Jurkat, Clone E6-1 (cell line): ENCODE measurements around the gene RILPL1. TPM values are rescaled to one million over a fixed set of nuclear protein-coding genes. Genes with fewer than 3 reads are reported as not detected.
"Not testable (repeated sequence)": the region's sequence is repeated elsewhere in the genome, so short reads cannot be mapped to it uniquely, and the experiment has no call there.

ENCODE experiments used
- DNase-seq: peaks from one replicate; pipeline ENCODE4 v3.0.0-alpha.2; 2011; ENCODE audit warnings: low read depth, low spot score
- H3K4me3 ChIP-seq: 2 replicates; pipeline ENCODE4 v1.5.1; 2011; ENCODE audit warnings: mild to moderate bottlenecking, low read length, control low read depth, moderate library complexity
- polyA plus RNA-seq: library from polyadenylated mRNA; unstranded; fragments of >200 nt; gene quantifications from one replicate; pipeline ENCODE4 v1.2.1, GENCODE V29; 2012; ENCODE audit warnings: missing spikeins; ENCODE audit not compliant: insufficient read length, insufficient read depth

The RILPL1 gene
- polyA plus RNA-seq: 2.7 TPM

DNA sequence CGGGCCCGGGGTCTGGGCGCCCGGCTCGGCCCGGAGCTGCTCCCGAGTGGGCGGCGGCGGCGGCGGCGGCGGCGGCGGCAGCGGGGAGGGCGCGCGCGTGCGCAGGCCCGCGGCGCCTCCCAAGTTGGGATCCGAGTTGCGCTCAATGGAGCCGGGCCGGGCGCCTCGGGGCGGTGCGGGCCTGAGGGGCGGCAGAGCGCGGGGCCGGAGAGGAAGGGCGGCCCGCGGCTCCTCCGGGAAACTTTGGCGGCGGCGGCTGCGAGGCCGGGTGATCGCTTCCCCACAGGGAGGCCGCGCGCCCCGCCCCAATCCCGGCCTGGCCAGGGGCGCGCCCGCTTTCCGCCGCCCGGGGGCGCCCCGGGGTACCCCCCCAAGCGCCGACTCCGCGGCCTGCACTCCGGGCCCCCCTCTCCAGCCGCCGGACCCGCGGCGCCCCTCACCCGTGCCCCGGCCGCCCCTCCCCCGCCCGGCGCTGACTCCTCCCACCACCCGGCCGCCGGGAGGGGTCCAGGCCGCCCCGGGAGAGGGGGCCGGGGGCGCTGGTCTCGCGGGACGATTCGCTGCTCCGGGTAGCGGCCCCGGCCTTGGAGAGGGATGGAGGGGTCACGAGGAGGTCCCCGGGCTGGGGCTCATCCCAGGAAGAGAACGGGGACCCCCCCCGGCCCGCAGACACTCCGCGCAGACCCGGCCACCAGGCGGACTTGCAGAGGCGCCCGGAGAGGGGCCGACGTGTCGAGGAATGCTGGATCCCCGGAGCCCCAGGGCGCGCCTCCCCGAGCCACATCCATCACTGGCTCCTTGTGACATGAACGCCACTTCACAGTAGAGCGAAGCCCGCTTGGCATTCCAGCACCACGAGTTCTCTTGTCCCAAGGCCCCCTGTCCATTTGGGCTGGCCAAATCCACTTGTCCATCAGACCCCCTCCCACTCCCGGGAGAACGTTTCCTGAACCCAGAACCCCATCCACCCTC lies at the start of gene RILPL1:
Gene RILPL1, minus strand, starts transcription at position 48 of the 972 bp plus-strand sequence. CDS start 237 bp downstream, outside the sequence.
- H3K4me3 ChIP-seq: peak within 1 kb of the TSS; percentile 53
- DNase-seq: no peak

GRCh38 chr12:123580772-123581171 lies 47.3 kb upstream of the RILPL1 start:
- H3K4me3 ChIP-seq: no peak overlapping the region
- no peak for DNase-seq

- DNase-seq: not testable (repeated sequence)
Observed at GRCh38 chr12:123578829-123579228, 45.3 kb upstream of the RILPL1 start.

DNA sequence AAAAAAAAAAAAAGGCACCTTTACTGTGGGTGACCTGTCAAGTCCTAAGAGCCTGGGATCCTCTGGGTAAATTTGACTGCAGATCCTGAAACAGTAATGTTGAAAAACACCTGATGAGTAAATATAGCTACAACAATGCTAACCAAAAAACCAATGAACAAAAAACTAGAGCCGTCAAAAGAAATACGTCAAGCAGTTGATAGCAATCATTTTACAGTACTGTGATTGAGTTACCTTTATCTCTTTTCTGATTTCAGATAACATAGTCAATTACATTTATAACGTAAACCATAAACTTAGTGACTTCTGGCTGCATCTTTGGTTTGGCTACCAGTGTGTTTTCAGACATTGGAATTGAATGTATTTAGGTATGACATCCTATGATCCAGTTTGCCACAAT lies 44.7 kb upstream of the RILPL1 start:
- DNase-seq: no peak
- H3K4me3 ChIP-seq: no peak overlapping the region

More at GRCh38 chr12:123578829-123579228, 45.3 kb upstream of the RILPL1 start:
- H3K4me3 ChIP-seq: not testable (repeated sequence)

GRCh38 chr12:123576611-123577010 lies 43.1 kb upstream of the RILPL1 start:
- no peak overlapping the region for H3K4me3 ChIP-seq
- DNase-seq: no peak

DNA sequence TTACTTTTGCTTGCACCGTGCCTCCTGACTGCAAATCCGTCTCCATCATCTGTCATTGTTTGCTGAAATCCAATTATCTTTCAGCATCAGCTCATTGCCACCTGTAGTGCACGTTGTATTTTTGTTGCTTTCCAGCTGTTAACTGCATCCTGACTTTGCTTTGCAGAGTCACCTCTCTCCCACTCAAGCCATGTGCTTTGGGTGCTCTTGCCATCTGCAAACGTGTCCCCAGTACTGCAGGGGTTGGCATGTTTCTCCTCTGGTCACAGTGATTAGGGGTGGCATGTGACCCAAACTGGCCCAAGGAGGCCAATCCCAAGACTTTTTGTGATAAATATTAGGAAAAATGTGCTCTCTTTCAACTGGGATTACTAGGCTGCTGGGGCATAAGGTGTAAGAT lies 40.4 kb upstream of the RILPL1 start:
- H3K4me3 ChIP-seq: no peak overlapping the region
- DNase-seq: no peak

DNA sequence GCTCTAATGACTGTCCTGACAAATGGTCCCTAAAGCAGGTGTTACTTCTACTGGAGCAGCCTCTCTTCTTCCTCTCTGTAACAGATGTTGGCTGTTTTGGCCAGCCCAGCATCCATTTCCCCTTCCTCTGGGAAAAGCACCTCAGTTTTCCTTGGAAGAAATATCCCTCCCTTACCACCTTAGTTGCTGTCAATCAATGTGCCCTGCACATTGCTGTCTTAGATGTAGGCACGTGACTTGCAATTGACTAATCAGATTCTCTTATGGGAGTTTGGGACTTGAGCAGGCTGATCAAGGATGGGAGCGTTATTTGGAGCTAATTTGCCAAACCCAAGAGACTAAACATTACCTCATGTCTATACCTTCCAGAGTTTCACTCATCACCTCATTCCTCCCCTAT lies 38.9 kb upstream of the RILPL1 start:
- DNase-seq: no peak
- no peak overlapping the region for H3K4me3 ChIP-seq

DNA sequence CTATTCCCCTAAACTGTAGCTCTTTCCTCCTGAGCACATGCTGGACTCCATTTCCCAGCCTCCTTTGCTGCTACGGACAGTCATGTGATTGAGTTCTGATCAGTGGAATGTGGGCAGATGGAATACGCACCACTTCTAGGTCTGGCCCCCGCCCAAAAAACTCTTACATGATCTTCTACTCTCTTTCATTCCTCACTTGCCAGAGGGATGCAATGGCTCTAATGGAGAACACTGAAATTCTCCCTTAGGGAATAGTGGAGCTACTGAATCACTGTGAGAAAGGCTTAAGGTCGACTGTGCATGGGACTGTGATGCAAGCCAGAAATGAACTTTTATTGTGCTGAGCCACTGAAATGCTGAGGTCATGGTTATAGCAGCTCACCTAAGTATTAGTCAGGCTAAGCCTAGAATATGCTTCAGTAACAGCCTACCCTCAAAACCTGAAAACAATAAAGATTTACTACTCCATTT lies 37.9 kb upstream of the RILPL1 start:
- DNase-seq: peak; percentile 33
- no peak overlapping the region for H3K4me3 ChIP-seq

DNA sequence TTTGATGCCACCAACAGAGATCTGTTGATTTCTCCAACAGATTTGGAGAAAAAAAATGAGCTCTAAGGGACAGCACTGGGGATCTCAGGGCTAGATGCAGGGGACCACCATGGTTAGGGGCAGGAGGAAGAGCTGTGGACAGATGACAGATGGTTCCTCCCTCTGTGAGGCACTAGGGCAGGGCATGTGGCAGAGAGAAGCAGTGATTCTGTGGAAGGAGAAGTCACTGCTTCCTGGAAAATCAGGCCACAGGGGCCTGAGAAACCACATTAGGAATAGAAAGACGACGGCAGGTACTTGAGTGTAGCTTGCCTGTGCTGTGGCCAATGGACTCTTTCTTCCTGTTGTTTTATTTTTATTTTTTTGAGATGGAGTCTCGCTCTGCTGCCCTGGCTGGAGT lies 25.9 kb upstream of the RILPL1 start:
- H3K4me3 ChIP-seq: no peak overlapping the region
- DNase-seq: no peak

GRCh38 chr12:123558487-123558886 lies 25.0 kb upstream of the RILPL1 start:
- not testable (repeated sequence) for H3K4me3 ChIP-seq, DNase-seq

DNA sequence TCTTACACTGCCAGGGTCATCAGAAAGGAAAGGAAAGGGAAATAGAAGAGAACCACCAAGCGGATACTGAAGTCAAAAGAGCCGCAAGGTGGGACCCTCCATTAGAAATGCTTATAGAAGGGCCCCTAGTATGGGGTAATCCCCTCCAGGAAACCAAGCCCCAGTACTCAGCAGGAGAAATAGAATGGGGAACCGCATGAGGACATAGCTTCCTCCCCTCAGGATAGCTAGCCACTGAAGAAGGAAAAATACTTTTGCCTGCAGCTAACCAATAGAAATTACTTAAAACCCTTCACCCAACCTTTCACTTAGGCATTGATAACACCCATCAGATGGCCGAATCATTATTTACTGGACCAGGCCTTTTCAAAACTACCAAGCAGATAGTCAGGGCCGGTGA lies 21.3 kb upstream of the RILPL1 start:
- H3K4me3 ChIP-seq, DNase-seq: not testable (repeated sequence)

- not testable (repeated sequence) for DNase-seq
Observed at GRCh38 chr12:123554136-123554535, 20.6 kb upstream of the RILPL1 start.

DNA sequence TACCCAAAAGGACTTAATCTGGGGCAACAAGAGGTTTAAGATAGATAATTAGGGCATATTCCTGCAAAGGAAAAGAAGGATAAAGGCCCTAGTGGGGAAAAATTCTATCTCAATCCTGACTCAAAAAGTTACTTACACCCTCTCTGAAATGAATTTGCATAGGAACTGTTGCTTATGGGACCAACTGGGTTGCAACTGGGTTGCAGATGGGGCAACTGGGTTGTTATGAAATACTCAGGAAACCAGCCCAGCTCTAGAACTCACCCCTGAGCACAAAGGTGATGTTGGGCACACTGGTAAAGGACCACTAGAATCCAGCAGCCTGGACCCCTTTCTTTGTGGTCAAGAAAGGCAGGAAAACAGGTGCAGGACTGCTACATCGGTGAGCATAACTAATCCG lies 17.2 kb upstream of the RILPL1 start:
- DNase-seq: no peak

More at GRCh38 chr12:123554136-123554535, 20.6 kb upstream of the RILPL1 start:
- H3K4me3 ChIP-seq: not testable (repeated sequence)

DNA sequence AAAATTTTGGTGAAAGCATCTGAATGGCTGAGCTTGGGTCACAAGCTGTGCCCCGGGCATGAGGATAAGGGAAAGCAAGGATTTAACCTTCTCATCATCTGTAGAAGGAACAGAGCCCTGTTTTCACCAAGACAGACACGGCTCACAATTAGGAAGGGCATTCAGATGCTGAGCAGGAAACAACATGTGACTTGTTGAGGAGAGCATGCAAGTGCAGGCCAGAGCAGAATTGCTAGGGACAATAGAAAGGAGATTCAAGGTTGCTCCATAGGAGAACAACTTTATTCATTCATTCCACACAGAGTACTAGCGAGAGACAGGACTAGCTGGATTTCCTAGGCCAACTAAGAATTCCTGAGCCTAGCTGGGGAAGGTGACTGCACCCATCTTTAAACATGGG lies 14.6 kb upstream of the RILPL1 start:
- no peak overlapping the region for H3K4me3 ChIP-seq
- DNase-seq: no peak

More for the DNA sequence above, 17.2 kb upstream of the RILPL1 start:
- H3K4me3 ChIP-seq: no peak overlapping the region

GRCh38 chr12:123546281-123546680 lies 12.8 kb upstream of the RILPL1 start:
- H3K4me3 ChIP-seq: no peak overlapping the region
- DNase-seq: no peak

- H3K4me3 ChIP-seq: no peak overlapping the region
- no peak for DNase-seq
Observed at GRCh38 chr12:123543541-123543940, 10.0 kb upstream of the RILPL1 start.

GRCh38 chr12:123540899-123541662 lies 7.6 kb upstream of the RILPL1 start:
- no peak overlapping the region for H3K4me3 ChIP-seq
- no peak for DNase-seq

- not testable (repeated sequence) for H3K4me3 ChIP-seq, DNase-seq
Observed at GRCh38 chr12:123535952-123536351, 2.4 kb upstream of the RILPL1 start.

- no peak for DNase-seq
- peak overlapping the region; percentile 52 for H3K4me3 ChIP-seq
Observed at GRCh38 chr12:123532808-123533649, 490 bp downstream of the RILPL1 start.
